HL-60 (cell line): ENCODE results near the gene ECM2.

Source experiments
- POLR2AphosphoS5 ChIP-seq: IDR thresholded peaks from 2 replicates; pipeline ENCODE4 v1.6.1; 2012; ENCODE audit warnings: low read depth
- SPI1 ChIP-seq: IDR thresholded peaks from 2 replicates; pipeline ENCODE4 v1.6.1; 2012; ENCODE audit warnings: low read depth, mild to moderate bottlenecking, borderline replicate concordance
- TF ChIP-seq, protein P1 (sequence below): IDR thresholded peaks from one replicate; pipeline ENCODE4 v1.5.1; 2011; ENCODE audit warnings: low read length, control low read depth, inconsistent platforms; ENCODE audit not compliant: insufficient read depth
- TF ChIP-seq, protein P2 (sequence below): IDR thresholded peaks from 2 replicates; pipeline ENCODE4 v1.6.1; 2012; ENCODE audit warnings: low read depth; ENCODE audit not compliant: insufficient replicate concordance

DNA sequence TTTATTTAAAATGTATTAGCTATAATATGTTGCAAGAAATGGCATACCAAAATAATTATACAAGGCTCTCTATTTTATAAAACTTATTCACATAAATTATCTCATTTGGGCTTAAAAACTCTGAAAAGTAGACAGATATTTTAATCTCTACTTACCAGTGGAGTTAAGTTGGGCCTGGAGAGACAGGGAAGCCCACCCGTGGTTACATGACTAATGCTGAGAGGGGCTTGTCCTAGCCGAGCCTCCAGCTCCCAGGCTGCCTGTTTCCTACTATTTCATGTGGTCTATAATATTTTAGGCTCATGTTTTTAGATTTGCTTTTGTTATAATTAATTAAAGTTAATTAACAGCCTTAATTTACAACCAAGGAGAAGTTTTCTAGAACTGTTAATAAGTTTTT, 32.6 kb downstream of the ECM2 start:
- TF ChIP-seq, protein P1, sequence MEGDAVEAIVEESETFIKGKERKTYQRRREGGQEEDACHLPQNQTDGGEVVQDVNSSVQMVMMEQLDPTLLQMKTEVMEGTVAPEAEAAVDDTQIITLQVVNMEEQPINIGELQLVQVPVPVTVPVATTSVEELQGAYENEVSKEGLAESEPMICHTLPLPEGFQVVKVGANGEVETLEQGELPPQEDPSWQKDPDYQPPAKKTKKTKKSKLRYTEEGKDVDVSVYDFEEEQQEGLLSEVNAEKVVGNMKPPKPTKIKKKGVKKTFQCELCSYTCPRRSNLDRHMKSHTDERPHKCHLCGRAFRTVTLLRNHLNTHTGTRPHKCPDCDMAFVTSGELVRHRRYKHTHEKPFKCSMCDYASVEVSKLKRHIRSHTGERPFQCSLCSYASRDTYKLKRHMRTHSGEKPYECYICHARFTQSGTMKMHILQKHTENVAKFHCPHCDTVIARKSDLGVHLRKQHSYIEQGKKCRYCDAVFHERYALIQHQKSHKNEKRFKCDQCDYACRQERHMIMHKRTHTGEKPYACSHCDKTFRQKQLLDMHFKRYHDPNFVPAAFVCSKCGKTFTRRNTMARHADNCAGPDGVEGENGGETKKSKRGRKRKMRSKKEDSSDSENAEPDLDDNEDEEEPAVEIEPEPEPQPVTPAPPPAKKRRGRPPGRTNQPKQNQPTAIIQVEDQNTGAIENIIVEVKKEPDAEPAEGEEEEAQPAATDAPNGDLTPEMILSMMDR = no peak
- TF ChIP-seq, protein P2, sequence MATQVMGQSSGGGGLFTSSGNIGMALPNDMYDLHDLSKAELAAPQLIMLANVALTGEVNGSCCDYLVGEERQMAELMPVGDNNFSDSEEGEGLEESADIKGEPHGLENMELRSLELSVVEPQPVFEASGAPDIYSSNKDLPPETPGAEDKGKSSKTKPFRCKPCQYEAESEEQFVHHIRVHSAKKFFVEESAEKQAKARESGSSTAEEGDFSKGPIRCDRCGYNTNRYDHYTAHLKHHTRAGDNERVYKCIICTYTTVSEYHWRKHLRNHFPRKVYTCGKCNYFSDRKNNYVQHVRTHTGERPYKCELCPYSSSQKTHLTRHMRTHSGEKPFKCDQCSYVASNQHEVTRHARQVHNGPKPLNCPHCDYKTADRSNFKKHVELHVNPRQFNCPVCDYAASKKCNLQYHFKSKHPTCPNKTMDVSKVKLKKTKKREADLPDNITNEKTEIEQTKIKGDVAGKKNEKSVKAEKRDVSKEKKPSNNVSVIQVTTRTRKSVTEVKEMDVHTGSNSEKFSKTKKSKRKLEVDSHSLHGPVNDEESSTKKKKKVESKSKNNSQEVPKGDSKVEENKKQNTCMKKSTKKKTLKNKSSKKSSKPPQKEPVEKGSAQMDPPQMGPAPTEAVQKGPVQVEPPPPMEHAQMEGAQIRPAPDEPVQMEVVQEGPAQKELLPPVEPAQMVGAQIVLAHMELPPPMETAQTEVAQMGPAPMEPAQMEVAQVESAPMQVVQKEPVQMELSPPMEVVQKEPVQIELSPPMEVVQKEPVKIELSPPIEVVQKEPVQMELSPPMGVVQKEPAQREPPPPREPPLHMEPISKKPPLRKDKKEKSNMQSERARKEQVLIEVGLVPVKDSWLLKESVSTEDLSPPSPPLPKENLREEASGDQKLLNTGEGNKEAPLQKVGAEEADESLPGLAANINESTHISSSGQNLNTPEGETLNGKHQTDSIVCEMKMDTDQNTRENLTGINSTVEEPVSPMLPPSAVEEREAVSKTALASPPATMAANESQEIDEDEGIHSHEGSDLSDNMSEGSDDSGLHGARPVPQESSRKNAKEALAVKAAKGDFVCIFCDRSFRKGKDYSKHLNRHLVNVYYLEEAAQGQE = no peak
- TF ChIP-seq POLR2AphosphoS5 (no peak), SPI1 (no peak)
